Neural cell (in vitro differentiated cells): ENCODE results near the gene CLEC16A.

ENCODE experiments used
- CTCF ChIP-seq: fragments of 450-650 bp; IDR thresholded peaks from 2 replicates; pipeline ENCODE4 v1.5.1; 2014; ENCODE audit warnings: antibody characterized with exemption, mild to moderate bottlenecking, moderate library complexity; ENCODE audit not compliant: poor library complexity, severe bottlenecking
- EP300 ChIP-seq: fragments of 450-650 bp; conservative IDR thresholded peaks from 2 replicates; pipeline ENCODE4 v1.6.1; 2014; ENCODE audit warnings: antibody characterized with exemption, mild to moderate bottlenecking, moderate library complexity; ENCODE audit not compliant: poor library complexity, severe bottlenecking
- EZH2 ChIP-seq: fragments of 200-600, 300-800 bp; shearing (Covaris generic), sonication (generic); IDR thresholded peaks from 2 replicates; pipeline ENCODE4 v1.6.1; 2014; ENCODE audit warnings: antibody characterized with exemption, low read length, borderline replicate concordance, mild to moderate bottlenecking; ENCODE audit not compliant: insufficient read depth, poor library complexity, severe bottlenecking
- MXI1 ChIP-seq: fragments of 450-650 bp; conservative IDR thresholded peaks from 2 replicates; pipeline ENCODE4 v1.6.1; 2014; ENCODE audit warnings: antibody characterized with exemption, mild to moderate bottlenecking; ENCODE audit not compliant: poor library complexity, severe bottlenecking
- POLR2AphosphoS5 ChIP-seq: IDR thresholded peaks from 2 replicates; pipeline ENCODE4 v1.6.1; 2012
- RAD21 ChIP-seq: fragments of 450-650 bp; conservative IDR thresholded peaks from 2 replicates; pipeline ENCODE4 v1.6.1; 2014; ENCODE audit warnings: antibody characterized with exemption, mild to moderate bottlenecking, moderate library complexity
- REST ChIP-seq: IDR thresholded peaks from 2 replicates; pipeline ENCODE4 v1.6.1; 2012; ENCODE audit warnings: borderline replicate concordance
- SMC3 ChIP-seq: fragments of 450-650 bp; conservative IDR thresholded peaks from 2 replicates; pipeline ENCODE4 v1.6.1; 2014; ENCODE audit warnings: antibody characterized with exemption, mild to moderate bottlenecking, moderate library complexity; ENCODE audit not compliant: poor library complexity
- TAF1 ChIP-seq: IDR thresholded peaks from 2 replicates; pipeline ENCODE4 v1.6.1; 2012; ENCODE audit warnings: low read depth

- no peak for TF ChIP-seq TAF1
- TF ChIP-seq CTCF, result no peak
- no peak for TF ChIP-seq REST
- no peak for TF ChIP-seq EP300
- no peak for TF ChIP-seq EZH2
- TF ChIP-seq POLR2AphosphoS5, result no peak
- TF ChIP-seq MXI1, result no peak
- no peak for TF ChIP-seq SMC3
- TF ChIP-seq RAD21, result no peak
These were observed 267.0 kb downstream of the CLEC16A start for GRCh38 chr16:11211061-11211976.
